GM23248 (cell line): ENCODE results near the gene APC2.

Experiments
- EZH2 ChIP-seq: fragments of 200-600 bp; sonication (generic); IDR thresholded peaks from 2 replicates; pipeline ENCODE4 v1.6.1; 2018; ENCODE audit warnings: antibody characterized with exemption, mild to moderate bottlenecking; ENCODE audit not compliant: insufficient read depth, poor library complexity, severe bottlenecking
- EZH2phosphoT487 ChIP-seq: fragments of 200-600 bp; sonication (generic); IDR thresholded peaks from 2 replicates; pipeline ENCODE4 v1.6.1; 2018; ENCODE audit warnings: antibody characterized with exemption, moderate library complexity, mild to moderate bottlenecking, low read depth; ENCODE audit not compliant: insufficient read depth

DNA sequence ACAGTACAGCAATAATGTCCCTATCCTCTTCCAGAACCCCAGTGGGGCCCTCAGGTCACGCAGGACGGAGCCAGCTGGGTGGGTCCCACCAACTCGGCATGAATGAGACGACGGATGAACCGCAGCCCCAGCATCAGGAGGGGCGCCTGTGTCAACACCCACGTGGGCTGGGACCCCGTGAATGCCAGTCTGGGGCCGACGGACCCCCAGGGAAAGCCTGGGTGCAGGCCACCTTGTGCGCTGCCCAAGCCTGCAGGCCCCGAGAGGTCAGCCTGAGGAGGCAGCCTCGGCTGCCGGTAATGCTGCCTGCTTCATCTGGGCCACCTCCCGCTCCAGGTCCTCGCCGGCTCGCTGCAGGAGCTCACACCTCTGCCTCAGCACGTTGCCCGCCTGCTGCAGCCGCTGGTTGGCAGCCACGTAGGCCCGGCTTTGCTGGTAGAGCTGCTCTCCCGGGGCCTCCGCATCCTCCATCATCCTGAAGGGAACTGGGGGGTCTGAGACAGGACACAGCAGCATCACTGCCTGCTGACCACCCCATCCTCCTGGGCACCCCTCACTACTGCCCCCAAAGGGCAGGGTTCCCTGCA is 24.9 kb downstream of the APC2 start:
- TF ChIP-seq EZH2: no peak
- no peak for TF ChIP-seq EZH2phosphoT487
